Spleen (tissue), 11 donors: Measurements from ENCODE around the gene CEP20. TPM values are rescaled to one million over a fixed set of nuclear protein-coding genes. Genes with fewer than 3 reads are reported as not detected.
A peak's percentile ranks its signal among the peaks of the same experiment; 100 is the strongest.

Experiments
- DNase-seq: peaks from one replicate; pipeline ENCODE4 v3.0.0-alpha.2; 2020
- H3K27ac ChIP-seq, 8 donors: fragments of 200-600 bp; sonication (generic) in 7 of 8; 1 replicate in 4 of 8; 2 replicates in 4 of 8; pipeline versions ENCODE4 v1.5.0 to v1.8.0; 2016 to 2021; ENCODE audit warnings: inconsistent platforms in 4 of 8, mild to moderate bottlenecking in 4 of 8, moderate library complexity in 1 of 8
- H3K27me3 ChIP-seq, 7 donors: fragments of 200-600 bp; sonication (generic) in 6 of 7; replicated peaks in 1 of 7; 1 replicate in 4 of 7; 2 replicates in 3 of 7; pipeline versions ENCODE4 v1.5.0 to v1.8.0; 2016 to 2021; ENCODE audit warnings: inconsistent platforms in 3 of 7, mild to moderate bottlenecking in 1 of 7
- H3K36me3 ChIP-seq, 6 donors: fragments of 200-600 bp; sonication (generic) in 5 of 6; 1 replicate in 4 of 6; 2 replicates in 2 of 6; pipeline versions ENCODE4 v1.5.0 to v1.8.0; 2016 to 2021; ENCODE audit warnings: inconsistent platforms in 2 of 6
- H3K4me1 ChIP-seq, 6 donors: fragments of 200-600 bp; sonication (generic) in 5 of 6; 1 replicate in 3 of 6; 2 replicates in 3 of 6; pipeline versions ENCODE4 v1.5.0 to v1.8.0; 2016 to 2021; ENCODE audit warnings: inconsistent platforms in 3 of 6
- H3K4me3 ChIP-seq, 8 donors: fragments of 200-600 bp; sonication (generic) in 7 of 8; 1 replicate in 4 of 8; 2 replicates in 4 of 8; pipeline versions ENCODE4 v1.5.0 to v1.8.0; 2016 to 2021; ENCODE audit warnings: inconsistent platforms in 4 of 8, mild to moderate bottlenecking in 4 of 8, moderate library complexity in 2 of 8
- H3K9me3 ChIP-seq, 8 donors: fragments of 200-600 bp; sonication (generic) in 7 of 8; 1 replicate in 4 of 8; 2 replicates in 4 of 8; pipeline versions ENCODE4 v1.5.0 to v1.8.0; 2016 to 2021; ENCODE audit warnings: inconsistent platforms in 4 of 8
- POLR2A ChIP-seq, 3 donors: fragments of 450-650 bp; IDR thresholded peaks; one replicate each; pipeline ENCODE4 v1.5.1; 2017; ENCODE audit warnings: antibody characterized with exemption in 3 of 3, mild to moderate bottlenecking in 1 of 3
- POLR2AphosphoS5 ChIP-seq, 3 donors: sonication (generic); formaldehyde crosslinking; IDR thresholded peaks; one replicate each; pipeline ENCODE4 v1.5.1; 2017; ENCODE audit warnings: antibody characterized with exemption in 3 of 3
- WGBS, 5 donors: extraction: QIAGEN DNeasy Blood & Tissue Kit in 3 of 5; methylation state at CpG; one replicate each; pipeline versions ENCODE4 v1.1.5 to v1.1.7; 2013 to 2018; 5-methylcytosine and 5-hydroxymethylcytosine counted together
- intact Hi-C: fragments of 100-400 bp; cut with DNase I; formaldehyde crosslinking; loops from one replicate; pipeline ENCODE4 v1.15.0; 2023; ENCODE audit warnings: low total_unique reads
- polyA plus RNA-seq, 3 donors: library from polyadenylated mRNA; stranded (reverse); fragments of 200-250 nt; gene quantifications; one replicate each; pipeline ENCODE4 v1.2.1, GENCODE V29; 2013
- total RNA-seq, 7 donors: library from RNA; depleted of rRNA in 3 of 7; stranded (reverse); fragments of >200 nt in 3 of 7; fragmentation: NEBNext Ultra II Directional in 4 of 7; extraction: Animal tissue kit (Norgen Biotek cat#: 25700) in 4 of 7; gene quantifications; one replicate each; pipeline versions ENCODE4 v1.1.0 to v1.2.1, GENCODE V29; 2016 to 2021
- TF ChIP-seq, protein P1 (sequence below), 11 experiments: fragments of 200-600 bp in 7 of 11; fragments of 450-650 bp in 4 of 11; sonication (generic) in 4 of 11; IDR thresholded peaks in 8 of 11; conservative IDR thresholded peaks in 3 of 11; 1 replicate in 7 of 11; 2 replicates in 4 of 11; pipeline versions ENCODE4 v1.4.0 to v1.8.0; 2016 to 2021; ENCODE audit warnings: antibody characterized with exemption in 11 of 11, inconsistent platforms in 4 of 11, mild to moderate bottlenecking in 1 of 11
- donor health status: healthy with polysubstance abuse.
- donor health status: DM: no; HTN: no; CAD: no; lungs with moderate emphysema.
- donor health status: DM: no; HTN: no; CAD: no.
- donor health status: Bipolar disorder and iron deficiency.
- donor health status: healthy.
- donor health status: DM: no; HTN: no; CAD: no.
- donor health status: DM: yes; HTN: yes; CAD: no.

CEP20 gene
- total and polyA plus RNA-seq, 10 donors, result 14.7 to 29.2 (median 25.6) TPM

DNA sequence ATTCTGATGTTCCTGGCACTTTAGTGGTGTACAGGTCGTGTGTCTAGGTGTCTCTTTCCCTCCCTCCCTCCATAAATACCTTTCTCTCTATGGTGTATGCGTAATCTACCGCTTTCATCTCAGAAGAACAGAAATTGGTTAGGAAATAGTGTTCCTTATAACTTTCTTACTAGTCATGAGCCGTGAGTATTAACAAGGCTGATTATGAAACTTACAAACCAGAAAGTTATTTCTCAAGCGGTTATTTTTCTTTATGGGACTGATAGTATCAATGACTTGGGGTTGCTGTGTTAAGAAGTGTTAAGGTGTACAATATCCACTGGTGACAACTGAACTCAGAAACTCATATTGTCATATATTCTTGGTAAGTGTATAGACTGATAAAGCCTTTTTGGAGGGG, 18.4 kb downstream of the CEP20 start:
- Histone ChIP-seq H3K9me3 (no peaks in the 10 kb centered on the region), H3K27me3 (no peaks in the 10 kb centered on the region), H3K4me3 (no peak overlapping the region), H3K27ac (peak overlapping the region in 1 of 8 donors; percentile 31), H3K4me1 (peaks cover 0 to 17% (median 6%) of the 10 kb centered on the region in 6 donors), H3K36me3 (peaks cover 0 to 92% (median 59%) of the 10 kb centered on the region in 6 donors)
- intact Hi-C loops, result loop anchor here (5.0 kb wide), 1 partner anchor 257 kb away; no protein-coding TSS in a partner anchor
- DNase-seq, result no peak
- WGBS, 5 donors, result 64 to 91% (median 80%) methylated on average over 5 of the region's 5 CpGs
- no peak for TF ChIP-seq POLR2A (IDR thresholded peaks at IDR 0.05)
- TF ChIP-seq POLR2AphosphoS5 (IDR thresholded peaks at IDR 0.05), result no peak
- TF ChIP-seq, protein P1, sequence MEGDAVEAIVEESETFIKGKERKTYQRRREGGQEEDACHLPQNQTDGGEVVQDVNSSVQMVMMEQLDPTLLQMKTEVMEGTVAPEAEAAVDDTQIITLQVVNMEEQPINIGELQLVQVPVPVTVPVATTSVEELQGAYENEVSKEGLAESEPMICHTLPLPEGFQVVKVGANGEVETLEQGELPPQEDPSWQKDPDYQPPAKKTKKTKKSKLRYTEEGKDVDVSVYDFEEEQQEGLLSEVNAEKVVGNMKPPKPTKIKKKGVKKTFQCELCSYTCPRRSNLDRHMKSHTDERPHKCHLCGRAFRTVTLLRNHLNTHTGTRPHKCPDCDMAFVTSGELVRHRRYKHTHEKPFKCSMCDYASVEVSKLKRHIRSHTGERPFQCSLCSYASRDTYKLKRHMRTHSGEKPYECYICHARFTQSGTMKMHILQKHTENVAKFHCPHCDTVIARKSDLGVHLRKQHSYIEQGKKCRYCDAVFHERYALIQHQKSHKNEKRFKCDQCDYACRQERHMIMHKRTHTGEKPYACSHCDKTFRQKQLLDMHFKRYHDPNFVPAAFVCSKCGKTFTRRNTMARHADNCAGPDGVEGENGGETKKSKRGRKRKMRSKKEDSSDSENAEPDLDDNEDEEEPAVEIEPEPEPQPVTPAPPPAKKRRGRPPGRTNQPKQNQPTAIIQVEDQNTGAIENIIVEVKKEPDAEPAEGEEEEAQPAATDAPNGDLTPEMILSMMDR (IDR thresholded peaks at IDR 0.05 in 8 of 11, conservative IDR thresholded peaks at IDR 0.05 in 3 of 11), result no peak

DNA sequence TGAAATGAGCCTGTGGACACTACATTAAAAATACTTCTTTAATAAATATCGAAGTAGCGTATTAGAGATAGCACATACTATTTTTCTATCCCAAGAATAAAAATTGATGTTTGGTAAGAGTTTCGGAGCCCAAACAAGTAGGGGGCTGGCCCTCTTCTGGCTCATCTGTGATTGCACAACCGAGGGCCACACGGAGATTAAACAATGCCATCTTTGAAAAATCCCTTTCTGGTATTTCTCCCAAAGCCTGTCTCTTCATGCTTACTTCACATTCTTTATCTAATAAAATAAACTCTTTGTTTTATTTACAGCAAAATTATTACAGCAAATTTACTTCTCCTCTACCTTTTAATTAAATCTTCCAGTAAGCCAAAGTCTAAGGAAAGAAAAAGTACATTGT, 22.0 kb downstream of the CEP20 start:
- Histone ChIP-seq H3K9me3 (no peaks in the 10 kb centered on the region), H3K27me3 (no peaks in the 10 kb centered on the region), H3K4me1 (peaks cover 0 to 10% (median 0%) of the 10 kb centered on the region in 6 donors), H3K4me3 (no peak overlapping the region), H3K27ac (no peak overlapping the region), H3K36me3 (peaks cover 0 to 68% (median 47%) of the 10 kb centered on the region in 6 donors)
- intact Hi-C loops, result no loop called here
- 81 to 89% (median 86%) methylated on average over 5 of the region's 5 CpGs for WGBS, 5 donors
- no peak for DNase-seq
- TF ChIP-seq POLR2A (IDR thresholded peaks at IDR 0.05) (no peak), POLR2AphosphoS5 (IDR thresholded peaks at IDR 0.05) (no peak)
- TF ChIP-seq, protein P1 (IDR thresholded peaks at IDR 0.05 in 8 of 11, conservative IDR thresholded peaks at IDR 0.05 in 3 of 11), result no peak

DNA sequence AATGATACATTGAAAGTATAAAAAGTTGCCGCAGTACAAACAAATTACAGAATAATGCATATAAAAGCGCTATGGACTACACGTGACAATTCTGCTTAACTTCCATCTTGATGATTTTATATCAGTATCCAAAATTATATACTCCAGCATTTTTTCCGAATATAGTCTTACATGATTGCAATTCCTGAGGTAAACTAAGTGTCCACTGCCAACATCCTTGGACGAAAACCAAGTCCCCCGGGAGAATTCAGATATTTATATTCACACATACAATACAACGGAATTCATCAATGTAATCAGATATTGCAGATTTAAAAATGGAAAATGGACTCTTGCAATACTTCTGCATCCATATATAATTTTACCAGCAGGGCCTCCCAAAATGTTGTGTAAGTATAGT, 22.7 kb downstream of the CEP20 start:
- H3K4me3 ChIP-seq, result no peak overlapping the region
- no peak for DNase-seq
- intact Hi-C loops, result no loop called here
- no peak overlapping the region for H3K27ac ChIP-seq
- H3K4me1 ChIP-seq, result peaks cover 0 to 10% (median 0%) of the 10 kb centered on the region in 6 donors
- no peaks in the 10 kb centered on the region for H3K9me3 ChIP-seq
- WGBS, 5 donors, result 85 to 93% (median 91%) methylated on average over 7 of the region's 7 CpGs
- TF ChIP-seq POLR2AphosphoS5 (IDR thresholded peaks at IDR 0.05) (no peak), POLR2A (IDR thresholded peaks at IDR 0.05) (no peak)
- TF ChIP-seq, protein P1 (IDR thresholded peaks at IDR 0.05 in 8 of 11, conservative IDR thresholded peaks at IDR 0.05 in 3 of 11), result no peak
- H3K27me3 ChIP-seq, result no peaks in the 10 kb centered on the region
- peaks cover 0 to 61% (median 41%) of the 10 kb centered on the region in 6 donors for H3K36me3 ChIP-seq

DNA sequence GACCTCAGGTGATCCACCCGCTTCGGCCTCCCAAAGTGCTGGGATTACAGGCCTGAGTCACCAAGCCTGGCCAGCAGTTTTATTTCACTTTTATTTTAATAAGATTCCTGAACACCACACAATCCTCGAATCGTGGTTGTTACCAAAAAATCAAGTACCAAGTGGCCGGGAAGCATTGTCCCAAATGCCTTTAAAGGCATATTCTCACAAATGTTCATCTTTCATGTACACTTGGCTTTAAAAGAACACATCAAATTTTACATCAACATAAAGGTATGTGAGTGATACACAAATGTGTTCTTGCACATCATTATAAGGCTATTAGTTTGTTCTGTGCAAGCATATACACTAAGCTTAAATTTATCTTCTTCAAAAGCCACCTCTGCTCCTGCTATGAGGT, 23.5 kb downstream of the CEP20 start:
- H3K27ac ChIP-seq, result no peak overlapping the region

More for the DNA sequence above, 23.5 kb downstream of the CEP20 start:
- Histone ChIP-seq H3K4me1 (peaks cover 0 to 4% (median 0%) of the 10 kb centered on the region in 6 donors), H3K9me3 (no peaks in the 10 kb centered on the region), H3K36me3 (peaks cover 0 to 53% (median 38%) of the 10 kb centered on the region in 6 donors), H3K4me3 (no peak overlapping the region), H3K27me3 (no peaks in the 10 kb centered on the region)
- 87 to 96% (median 93%) methylated on average over 5 of the region's 5 CpGs for WGBS, 5 donors
- no peak for DNase-seq
- intact Hi-C loops, result no loop called here
- TF ChIP-seq, protein P1 (IDR thresholded peaks at IDR 0.05 in 8 of 11, conservative IDR thresholded peaks at IDR 0.05 in 3 of 11), result no peak
- TF ChIP-seq POLR2A (IDR thresholded peaks at IDR 0.05) (no peak), POLR2AphosphoS5 (IDR thresholded peaks at IDR 0.05) (no peak)
